ENCODE results near the gene MTX3.

MTX3 gene

DNA sequence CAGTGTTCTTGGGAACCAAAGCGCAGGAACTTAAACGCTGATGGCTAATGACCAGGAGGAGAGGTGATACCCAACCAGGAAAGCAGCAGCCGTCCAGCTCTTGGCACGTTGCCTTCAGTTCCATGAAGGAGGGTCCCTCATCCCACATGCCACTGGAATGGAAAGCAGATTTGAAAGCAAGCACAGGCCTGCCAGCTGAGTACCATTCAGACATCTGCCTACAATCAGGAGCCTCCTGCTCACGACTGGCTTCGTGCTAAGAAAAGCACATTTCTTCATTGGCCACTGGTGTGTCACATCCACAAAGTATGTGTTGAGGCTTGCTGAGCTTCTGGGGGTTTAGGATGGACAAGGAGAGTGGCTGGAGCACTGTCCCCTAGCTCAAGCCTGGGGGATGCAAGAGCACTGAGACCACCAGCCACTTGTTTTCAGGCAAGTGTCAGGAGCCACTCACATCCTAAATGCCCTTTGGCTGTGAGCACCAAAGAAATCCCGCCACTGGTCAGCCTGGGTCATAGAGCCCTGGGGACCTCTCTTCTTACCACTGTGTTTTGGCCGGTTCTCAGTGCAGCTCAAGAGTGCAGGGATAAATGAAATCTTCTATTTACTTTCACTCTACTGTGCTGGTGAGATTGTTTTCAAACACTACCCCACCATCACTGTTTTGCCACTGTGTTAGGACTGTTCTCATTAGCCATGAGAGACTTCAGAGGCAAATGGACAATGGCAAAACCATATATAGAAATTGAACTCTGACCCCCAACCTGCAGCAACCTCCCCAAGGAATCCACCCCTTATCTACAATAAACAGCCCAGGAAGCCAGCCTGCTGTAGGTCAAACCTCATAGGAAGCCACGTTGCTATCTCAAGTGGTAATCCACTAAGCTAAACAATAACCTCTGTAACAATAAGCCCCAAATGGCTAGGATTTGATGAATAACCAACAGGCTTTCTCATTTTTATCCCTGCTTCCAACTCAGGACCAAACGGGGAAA lies 58.3 kb downstream of the MTX3 start:
- DNase-seq (ENCODE audit: low read depth), result peak; percentile 37
- H3K4me3 ChIP-seq (ENCODE audit: control insufficient read depth, low read depth, low read length), result no peak overlapping the region
- TF ChIP-seq, protein P1, sequence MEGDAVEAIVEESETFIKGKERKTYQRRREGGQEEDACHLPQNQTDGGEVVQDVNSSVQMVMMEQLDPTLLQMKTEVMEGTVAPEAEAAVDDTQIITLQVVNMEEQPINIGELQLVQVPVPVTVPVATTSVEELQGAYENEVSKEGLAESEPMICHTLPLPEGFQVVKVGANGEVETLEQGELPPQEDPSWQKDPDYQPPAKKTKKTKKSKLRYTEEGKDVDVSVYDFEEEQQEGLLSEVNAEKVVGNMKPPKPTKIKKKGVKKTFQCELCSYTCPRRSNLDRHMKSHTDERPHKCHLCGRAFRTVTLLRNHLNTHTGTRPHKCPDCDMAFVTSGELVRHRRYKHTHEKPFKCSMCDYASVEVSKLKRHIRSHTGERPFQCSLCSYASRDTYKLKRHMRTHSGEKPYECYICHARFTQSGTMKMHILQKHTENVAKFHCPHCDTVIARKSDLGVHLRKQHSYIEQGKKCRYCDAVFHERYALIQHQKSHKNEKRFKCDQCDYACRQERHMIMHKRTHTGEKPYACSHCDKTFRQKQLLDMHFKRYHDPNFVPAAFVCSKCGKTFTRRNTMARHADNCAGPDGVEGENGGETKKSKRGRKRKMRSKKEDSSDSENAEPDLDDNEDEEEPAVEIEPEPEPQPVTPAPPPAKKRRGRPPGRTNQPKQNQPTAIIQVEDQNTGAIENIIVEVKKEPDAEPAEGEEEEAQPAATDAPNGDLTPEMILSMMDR (conservative IDR thresholded peaks at IDR 0.05; ENCODE audit: control insufficient read depth, insufficient read depth, low read depth, low read length), result no peak

GRCh38 chr5:79931866-79932265 lies 59.2 kb downstream of the MTX3 start:
- H3K4me3 ChIP-seq (ENCODE audit: control insufficient read depth, low read depth, low read length), result no peak overlapping the region
- DNase-seq (ENCODE audit: low read depth), result no peak
- TF ChIP-seq, protein P1 (conservative IDR thresholded peaks at IDR 0.05; ENCODE audit: control insufficient read depth, insufficient read depth, low read depth, low read length), result no peak

- DNase-seq (ENCODE audit: low read depth), result no peak
- H3K4me3 ChIP-seq (ENCODE audit: control insufficient read depth, low read depth, low read length), result no peak overlapping the region
- TF ChIP-seq, protein P1 (conservative IDR thresholded peaks at IDR 0.05; ENCODE audit: control insufficient read depth, insufficient read depth, low read depth, low read length), result no peak
These were observed 59.7 kb downstream of the MTX3 start for GRCh38 chr5:79931409-79931808.

- no peak overlapping the region for H3K4me3 ChIP-seq (ENCODE audit: control insufficient read depth, low read depth, low read length)
- no peak for DNase-seq (ENCODE audit: low read depth)
- TF ChIP-seq, protein P1 (conservative IDR thresholded peaks at IDR 0.05; ENCODE audit: control insufficient read depth, insufficient read depth, low read depth, low read length), result no peak
These were observed 62.0 kb downstream of the MTX3 start for GRCh38 chr5:79929095-79929494.
